GM21360 (cell line): ENCODE results near the gene HIVEP2.

ENCODE experiments used
- ATAC-seq: cut with Tn5 transposase; IDR thresholded peaks from one replicate; pipeline ENCODE4 v1.9.1; 2021; ENCODE audit warnings: mild to moderate bottlenecking, moderate library complexity; ENCODE audit not compliant: unreplicated experiment

The HIVEP2 gene

GRCh38 chr6:142790257-142790656, 154.7 kb downstream of the HIVEP2 start:
- ATAC-seq: no peak

GRCh38 chr6:142787422-142787821, 157.6 kb downstream of the HIVEP2 start:
- ATAC-seq: no peak

GRCh38 chr6:142786476-142786875, 158.5 kb downstream of the HIVEP2 start:
- ATAC-seq: no peak

GRCh38 chr6:142784344-142784743, 160.6 kb downstream of the HIVEP2 start:
- ATAC-seq: peak; percentile 99

- ATAC-seq: no peak
Observed at GRCh38 chr6:142783499-142783898, 161.5 kb downstream of the HIVEP2 start.

- no peak for ATAC-seq
Observed at GRCh38 chr6:142781129-142781528, 163.8 kb downstream of the HIVEP2 start.

- ATAC-seq: no peak
Observed at GRCh38 chr6:142773859-142774648, 170.9 kb downstream of the HIVEP2 start.

- no peak for ATAC-seq
Observed at GRCh38 chr6:142773324-142773723, 171.7 kb downstream of the HIVEP2 start.

GRCh38 chr6:142771162-142771561, 173.8 kb downstream of the HIVEP2 start:
- no peak for ATAC-seq

GRCh38 chr6:142765306-142765705, 179.7 kb downstream of the HIVEP2 start:
- ATAC-seq: no peak

GRCh38 chr6:142764311-142764710, 180.7 kb downstream of the HIVEP2 start:
- no peak for ATAC-seq

GRCh38 chr6:142763205-142763604, 181.8 kb downstream of the HIVEP2 start:
- no peak for ATAC-seq

- peak; percentile 54 for ATAC-seq
Observed at GRCh38 chr6:142761756-142762155, 183.2 kb downstream of the HIVEP2 start.

GRCh38 chr6:142760152-142760551, 184.8 kb downstream of the HIVEP2 start:
- ATAC-seq: no peak

GRCh38 chr6:142758629-142759025, 186.3 kb downstream of the HIVEP2 start:
- ATAC-seq: no peak

GRCh38 chr6:142757852-142758628, 186.9 kb downstream of the HIVEP2 start:
- ATAC-seq: no peak

GRCh38 chr6:142756215-142756630, 188.8 kb downstream of the HIVEP2 start:
- no peak for ATAC-seq

GRCh38 chr6:142753196-142753595, 191.8 kb downstream of the HIVEP2 start:
- no peak for ATAC-seq

- no peak for ATAC-seq
Observed at GRCh38 chr6:142752348-142752747, 192.6 kb downstream of the HIVEP2 start.

- no peak for ATAC-seq
Observed at GRCh38 chr6:142751452-142751851, 193.5 kb downstream of the HIVEP2 start.

GRCh38 chr6:142750998-142751397, 194.0 kb downstream of the HIVEP2 start:
- no peak for ATAC-seq

GRCh38 chr6:142749556-142749955, 195.4 kb downstream of the HIVEP2 start:
- ATAC-seq: no peak
